Parathyroid adenoma (tissue), 2 donors: ENCODE measurements around the gene ZNRF4.

Experiments
- H2AFZ ChIP-seq: fragments of 300-600 bp; sonication (generic); one replicate; pipeline ENCODE4 v1.7.0; 2017; ENCODE audit warnings: antibody characterized with exemption, mild to moderate bottlenecking
- H3K27ac ChIP-seq: fragments of 300-600 bp; sonication (generic); one replicate; pipeline ENCODE4 v1.7.0; 2017
- H3K27me3 ChIP-seq: fragments of 300-600 bp; sonication (generic); one replicate; pipeline ENCODE4 v1.7.0; 2017; ENCODE audit warnings: low read length; ENCODE audit not compliant: control insufficient read depth, insufficient read depth
- H3K36me3 ChIP-seq: fragments of 300-600 bp; sonication (generic); one replicate; pipeline ENCODE4 v1.7.0; 2017; ENCODE audit warnings: low read length; ENCODE audit not compliant: control insufficient read depth, insufficient read depth
- H3K4me1 ChIP-seq: fragments of 300-600 bp; sonication (generic); one replicate; pipeline ENCODE4 v1.7.0; 2017; ENCODE audit warnings: control low read depth
- H3K4me2 ChIP-seq: fragments of 300-600 bp; sonication (generic); one replicate; pipeline ENCODE4 v1.7.0; 2017; ENCODE audit warnings: low read length
- H3K4me3 ChIP-seq: fragments of 300-600 bp; sonication (generic); one replicate; pipeline ENCODE4 v1.7.0; 2017; ENCODE audit warnings: low read depth, low read length
- H3K79me2 ChIP-seq: fragments of 300-600 bp; sonication (generic); one replicate; pipeline ENCODE4 v1.7.0; 2017; ENCODE audit warnings: control low read depth
- H3K9ac ChIP-seq: fragments of 300-600 bp; sonication (generic); one replicate; pipeline ENCODE4 v1.7.0; 2017; ENCODE audit warnings: mild to moderate bottlenecking
- H3K9me3 ChIP-seq: fragments of 300-600 bp; sonication (generic); one replicate; pipeline ENCODE4 v1.7.0; 2017; ENCODE audit warnings: low read length; ENCODE audit not compliant: control insufficient read depth
- CTCF ChIP-seq: fragments of 300-600 bp; sonication (generic); IDR thresholded peaks from one replicate; pipeline ENCODE4 v1.7.0; 2017; ENCODE audit warnings: antibody characterized with exemption, mild to moderate bottlenecking
- donor health status: primary hyperparathyroidism.

The ZNRF4 gene

GRCh38 chr19:5417495-5418436 lies 37.5 kb upstream of the ZNRF4 start:
- Histone ChIP-seq H3K4me3 (no peak overlapping the region), H3K4me2 (no peak overlapping the region), H3K36me3 (no peaks in the 10 kb centered on the region), H3K4me1 (no peaks in the 10 kb centered on the region), H3K27me3 (no peaks in the 10 kb centered on the region), H2AFZ (no peak overlapping the region), H3K79me2 (no peaks in the 10 kb centered on the region), H3K9me3 (no peaks in the 10 kb centered on the region), H3K9ac (no peak overlapping the region), H3K27ac (no peak overlapping the region)
- TF ChIP-seq CTCF, result no peak

- Histone ChIP-seq H3K27me3 (no peaks in the 10 kb centered on the region), H3K4me1 (no peaks in the 10 kb centered on the region)
- TF ChIP-seq CTCF, result no peak
Measured at GRCh38 chr19:5418677-5419076, 36.5 kb upstream of the ZNRF4 start.

GRCh38 chr19:5420953-5421352 lies 34.3 kb upstream of the ZNRF4 start:
- H3K9me3 ChIP-seq, result no peaks in the 10 kb centered on the region
- no peak for TF ChIP-seq CTCF
- no peak overlapping the region for H2AFZ ChIP-seq
- H3K36me3 ChIP-seq, result no peaks in the 10 kb centered on the region
- no peaks in the 10 kb centered on the region for H3K27me3 ChIP-seq
- H3K9ac ChIP-seq, result no peak overlapping the region
- H3K4me1 ChIP-seq, result no peaks in the 10 kb centered on the region
- no peaks in the 10 kb centered on the region for H3K79me2 ChIP-seq
- no peak overlapping the region for H3K4me3 ChIP-seq
- no peak overlapping the region for H3K27ac ChIP-seq
- H3K4me2 ChIP-seq, result no peak overlapping the region

More at GRCh38 chr19:5418677-5419076, 36.5 kb upstream of the ZNRF4 start:
- Histone ChIP-seq H2AFZ (no peak overlapping the region), H3K9me3 (no peaks in the 10 kb centered on the region), H3K9ac (no peak overlapping the region), H3K36me3 (no peaks in the 10 kb centered on the region), H3K27ac (no peak overlapping the region), H3K79me2 (no peaks in the 10 kb centered on the region), H3K4me3 (no peak overlapping the region), H3K4me2 (no peak overlapping the region)

- H3K9me3 ChIP-seq, result no peaks in the 10 kb centered on the region
- no peaks in the 10 kb centered on the region for H3K4me1 ChIP-seq
- no peak overlapping the region for H3K4me2 ChIP-seq
- H3K27ac ChIP-seq, result no peak overlapping the region
- no peak overlapping the region for H3K9ac ChIP-seq
- no peak overlapping the region for H2AFZ ChIP-seq
- no peaks in the 10 kb centered on the region for H3K79me2 ChIP-seq
- TF ChIP-seq CTCF, result no peak
- H3K27me3 ChIP-seq, result no peaks in the 10 kb centered on the region
- no peaks in the 10 kb centered on the region for H3K36me3 ChIP-seq
- H3K4me3 ChIP-seq, result no peak overlapping the region
Measured at GRCh38 chr19:5423567-5424125, 31.6 kb upstream of the ZNRF4 start.
